IMR-90 (cell line): ENCODE data around the gene ANKRD27. TPM values are rescaled to one million over a fixed set of nuclear protein-coding genes. Genes with fewer than 3 reads are reported as not detected.

Source experiments
- ATAC-seq: fragments of 200-7000 bp; cut with Tn5 transposase; 2 replicates; pipeline ENCODE4 v1.9.1; 2020; ENCODE audit warnings: low read depth, mild to moderate bottlenecking, moderate library complexity
- BruUV-seq: library from RNA; stranded (reverse); fragments of 400-500 nt; replicated peaks from 2 replicates; lab custom pipeline; 2021; lab: Mats Ljungman, UMichigan
- CTCF ChIA-PET: fragments of 300-600 bp; formaldehyde crosslinking; extraction: SDS; loops from one replicate; lab custom pipeline; 2021; ENCODE audit warnings: antibody characterized with exemption; lab: Yijun Ruan, JAX
- POLR2A ChIA-PET: fragments of 300-600 bp; sonication (Branson Sonifier 250); formaldehyde crosslinking; loops from one replicate; lab custom pipeline; 2022; ENCODE audit warnings: antibody characterized with exemption; ENCODE audit not compliant: unreplicated experiment; lab: Charles Lee
- DNase-seq: peaks from one replicate; pipeline ENCODE4 v3.0.0; 2013
- H2AFZ ChIP-seq: replicated peaks from 2 replicates; pipeline ENCODE3; 2013; ENCODE audit warnings: low read length, mild to moderate bottlenecking; ENCODE audit not compliant: poor library complexity
- H2AK5ac ChIP-seq: 2 replicates; pipeline ENCODE4 v1.6.1; 2013; ENCODE audit warnings: low read depth, low read length, inconsistent platforms
- H2AK9ac ChIP-seq: replicated peaks from 2 replicates; pipeline ENCODE3; 2013; ENCODE audit warnings: mild to moderate bottlenecking, low read depth, low read length, moderate library complexity; ENCODE audit not compliant: poor library complexity
- H2BK120ac ChIP-seq: 2 replicates; pipeline ENCODE4 v1.6.1; 2013; ENCODE audit warnings: low read depth, low read length, inconsistent platforms
- H2BK15ac ChIP-seq: 3 replicates; pipeline ENCODE4 v1.6.1; 2013; ENCODE audit warnings: low read depth, low read length, inconsistent platforms
- H2BK20ac ChIP-seq: 2 replicates; pipeline ENCODE4 v1.6.1; 2013; ENCODE audit warnings: low read depth, mild to moderate bottlenecking, inconsistent platforms, low read length, moderate library complexity
- H2BK5ac ChIP-seq: 2 replicates; pipeline ENCODE4 v1.6.1; 2013; ENCODE audit warnings: mild to moderate bottlenecking, low read depth, low read length, inconsistent platforms; ENCODE audit not compliant: poor library complexity, severe bottlenecking
- H3K14ac ChIP-seq: replicated peaks from 2 replicates; pipeline ENCODE4 v1.6.1; 2013; ENCODE audit warnings: low read depth, low read length, inconsistent platforms
- H3K18ac ChIP-seq: 2 replicates; pipeline ENCODE4 v1.6.1; 2013; ENCODE audit warnings: low read depth, low read length, control low read depth
- H3K23ac ChIP-seq: 2 replicates; pipeline ENCODE4 v1.6.1; 2013; ENCODE audit warnings: low read depth, low read length, inconsistent platforms
- H3K27ac ChIP-seq: 2 replicates; pipeline ENCODE4 v1.5.1; 2013; ENCODE audit warnings: mild to moderate bottlenecking, control low read depth, low read length; ENCODE audit not compliant: insufficient read depth
- H3K27me3 ChIP-seq: 2 replicates; pipeline ENCODE4 v1.6.1; 2013; ENCODE audit warnings: low read length; ENCODE audit not compliant: control insufficient read depth, insufficient read depth
- H3K36me3 ChIP-seq: 2 replicates; pipeline ENCODE4 v1.6.1; 2013; ENCODE audit warnings: low read length, mixed read lengths; ENCODE audit not compliant: control insufficient read depth, insufficient read depth
- H3K4ac ChIP-seq: 2 replicates; pipeline ENCODE4 v1.6.1; 2013; ENCODE audit warnings: low read depth, low read length, inconsistent platforms
- H3K4me1 ChIP-seq: 2 replicates; pipeline ENCODE4 v1.6.1; 2013; ENCODE audit warnings: low read length, mixed read lengths; ENCODE audit not compliant: control insufficient read depth, insufficient read depth
- H3K4me2 ChIP-seq: 2 replicates; pipeline ENCODE4 v1.6.1; 2013; ENCODE audit warnings: low read depth, mild to moderate bottlenecking, control low read depth, low read length, moderate library complexity
- H3K4me3 ChIP-seq: 2 replicates; pipeline ENCODE4 v1.5.1; 2013; ENCODE audit warnings: low read depth, mild to moderate bottlenecking, control low read depth, low read length, moderate library complexity; ENCODE audit not compliant: insufficient read depth
- H3K56ac ChIP-seq: 2 replicates; pipeline ENCODE4 v1.6.1; 2013; ENCODE audit warnings: low read length, inconsistent platforms; ENCODE audit not compliant: insufficient read depth; ENCODE audit errors: extremely low read depth
- H3K79me1 ChIP-seq, 2 experiments: 2 replicates each; pipeline ENCODE4 v1.6.1; 2013; ENCODE audit warnings: low read length in 2 of 2, inconsistent platforms in 1 of 2, low read depth in 1 of 2
- H3K9ac ChIP-seq: 2 replicates; pipeline ENCODE4 v1.6.1; 2013; ENCODE audit warnings: low read depth, low read length, control low read depth
- H3K9me1 ChIP-seq: 2 replicates; pipeline ENCODE4 v1.6.1; 2013; ENCODE audit warnings: low read length, inconsistent platforms; ENCODE audit not compliant: insufficient read depth
- H3K9me3 ChIP-seq: 2 replicates; pipeline ENCODE4 v1.6.1; 2013; ENCODE audit warnings: low read length; ENCODE audit not compliant: control insufficient read depth, insufficient read depth
- H4K20me1 ChIP-seq: 2 replicates; pipeline ENCODE4 v1.6.1; 2013; ENCODE audit warnings: low read length, inconsistent platforms; ENCODE audit not compliant: insufficient read depth
- H4K5ac ChIP-seq: 2 replicates; pipeline ENCODE4 v1.6.1; 2013; ENCODE audit warnings: mild to moderate bottlenecking, low read depth, low read length, control low read depth
- H4K8ac ChIP-seq, 2 experiments: 2 replicates each; pipeline ENCODE4 v1.6.1; 2013; ENCODE audit warnings: low read depth in 2 of 2, low read length in 2 of 2, control low read depth in 1 of 2, inconsistent platforms in 1 of 2
- H4K91ac ChIP-seq: 2 replicates; pipeline ENCODE4 v1.6.1; 2013; ENCODE audit warnings: low read depth, low read length, inconsistent platforms; ENCODE audit not compliant: insufficient read depth
- CHD1 ChIP-seq: IDR thresholded peaks from 2 replicates; pipeline ENCODE4 v1.6.1; 2012; ENCODE audit warnings: low read depth, low read length, improper control_type of control experiment
- CTCF ChIP-seq: conservative IDR thresholded peaks from 2 replicates; pipeline ENCODE4 v1.5.1; 2012; ENCODE audit warnings: mild to moderate bottlenecking, low read depth, low read length, improper control_type of control experiment
- FOS ChIP-seq: fragments of 150-350 bp; IDR thresholded peaks from 2 replicates; pipeline ENCODE4 v1.6.1; 2016; ENCODE audit warnings: low read depth, low read length
- MAFK ChIP-seq: IDR thresholded peaks from 2 replicates; pipeline ENCODE4 v1.6.1; 2012; ENCODE audit warnings: low read depth, low read length, improper control_type of control experiment
- MAZ ChIP-seq: IDR thresholded peaks from 2 replicates; pipeline ENCODE4 v1.6.1; 2012; ENCODE audit warnings: low read depth, mild to moderate bottlenecking, low read length, improper control_type of control experiment, moderate library complexity, borderline replicate concordance
- MXI1 ChIP-seq: IDR thresholded peaks from 2 replicates; pipeline ENCODE4 v1.6.1; 2012; ENCODE audit warnings: low read depth, mild to moderate bottlenecking, low read length, moderate library complexity, borderline replicate concordance
- NFE2L2 ChIP-seq: fragments of 150-350 bp; IDR thresholded peaks from 2 replicates; pipeline ENCODE4 v1.6.1; 2016; ENCODE audit warnings: low read depth, mild to moderate bottlenecking, low read length
- POLR2A ChIP-seq: IDR thresholded peaks from 2 replicates; pipeline ENCODE4 v1.6.1; 2012; ENCODE audit warnings: mild to moderate bottlenecking, low read depth, low read length
- RAD21 ChIP-seq: IDR thresholded peaks from 2 replicates; pipeline ENCODE4 v1.6.1; 2012; ENCODE audit warnings: low read length, improper control_type of control experiment
- RCOR1 ChIP-seq: IDR thresholded peaks from 2 replicates; pipeline ENCODE4 v1.6.1; 2012; ENCODE audit warnings: mild to moderate bottlenecking, low read length, improper control_type of control experiment; ENCODE audit not compliant: insufficient replicate concordance
- RFX5 ChIP-seq: IDR thresholded peaks from 2 replicates; pipeline ENCODE4 v1.8.0; 2012; ENCODE audit warnings: low read depth, mild to moderate bottlenecking, low read length, moderate library complexity
- SMC3 ChIP-seq: fragments of 150-350 bp; IDR thresholded peaks from 2 replicates; pipeline ENCODE4 v1.6.1; 2016; ENCODE audit warnings: low read depth, mild to moderate bottlenecking, antibody characterized with exemption, low read length, moderate library complexity
- USF2 ChIP-seq: fragments of 150-350 bp; IDR thresholded peaks from 2 replicates; pipeline ENCODE4 v1.6.1; 2017; ENCODE audit warnings: mild to moderate bottlenecking, antibody characterized with exemption, low read length, low read depth
- WGBS, 2 experiments: methylation state at CpG; one replicate each; pipeline versions ENCODE4 v1.1.5 to v1.1.7; 2013; ENCODE audit warnings: missing lambda C conversion rate in 2 of 2; ENCODE audit not compliant: insufficient read length in 1 of 2; ENCODE audit errors: extremely low coverage in 2 of 2; 5-methylcytosine and 5-hydroxymethylcytosine counted together
- dilution Hi-C: fragments of 300-500 bp; cut with HindIII; formaldehyde crosslinking; loops from one replicate; pipeline ENCODE4 v1.14.3; 2018; ENCODE audit warnings: low sequenced_read_pairs; ENCODE audit not compliant: unreplicated experiment
- in situ Hi-C: fragments of 300-500 bp; cut with MboI; formaldehyde crosslinking; loops from 3 replicates; pipeline ENCODE4 v1.14.3; 2019; ENCODE audit warnings: low sequenced_read_pairs, inconsistent platforms, mixed read lengths
- intact Hi-C: fragments of 100-400 bp; cut with micrococcal nuclease; formaldehyde crosslinking; loops from 2 replicates; pipeline ENCODE4 v1.10.0; 2022
- polyA plus RNA-seq, 3 experiments: library from polyadenylated mRNA; depleted of rRNA; stranded (reverse); fragments of >200 nt; gene quantifications; 2 replicates each; pipeline ENCODE4 v1.2.3, GENCODE V29; 2012; ENCODE audit warnings: low replicate concordance in 1 of 3
- total RNA-seq: library from RNA; depleted of rRNA; stranded (reverse); fragments of >200 nt; gene quantifications from 2 replicates; pipeline ENCODE4 v1.2.3, GENCODE V29; 2012

Gene ANKRD27
- total and polyA plus RNA-seq, 2 of the 4 experiments (the other 2 are of a cell fraction), result 16.7 to 35.0 TPM

- dilution Hi-C loops (no loop called here), in situ Hi-C loops (loop anchor here (25.0 kb wide), 1 partner anchor 1908 kb away; no protein-coding TSS in a partner anchor), intact Hi-C loops (loop anchor here (1.0 to 5.0 kb wide), 5 partner anchors 230 to 1903 kb away; no protein-coding TSS in a partner anchor)
- Histone ChIP-seq H4K5ac (no peak overlapping the region), H2BK20ac (no peak overlapping the region), H3K4ac (no peak overlapping the region), H3K79me1 (no peaks in the 10 kb centered on the region), H3K9me1 (no peaks in the 10 kb centered on the region), H2AK9ac (no peak overlapping the region), H2AFZ (peak overlapping the region; percentile 67), H3K56ac (no peak overlapping the region), H3K4me3 (no peak overlapping the region), H3K27ac (no peak overlapping the region), H3K4me1 (no peaks in the 10 kb centered on the region), H2BK120ac (no peak overlapping the region), H3K4me2 (no peak overlapping the region), H2BK5ac (no peak overlapping the region), H2BK15ac (no peak overlapping the region), H3K36me3 (no peaks in the 10 kb centered on the region), H3K23ac (no peak overlapping the region), H3K9ac (no peak overlapping the region), H3K9me3 (no peaks in the 10 kb centered on the region), H3K18ac (no peak overlapping the region), H4K8ac (no peak overlapping the region), H3K14ac (no peak overlapping the region), H3K27me3 (0 out of 2 replicates have a peak, but pooled peaks cover 2% of the 10 kb centered on the region), H4K91ac (no peak overlapping the region), H2AK5ac (no peak overlapping the region), H4K20me1 (no peaks in the 10 kb centered on the region)
- peak; percentile 95 for ATAC-seq
- TF ChIP-seq RCOR1 (no peak), POLR2A (no peak), RAD21 (peak; percentile 84), CHD1 (no peak), CTCF (peak; percentile 77), MAZ (no peak), NFE2L2 (no peak), MXI1 (no peak), USF2 (no peak), MAFK (no peak), SMC3 (peak; percentile 76), RFX5 (no peak), FOS (no peak)
- no TSS peak for BruUV-seq
- POLR2A ChIA-PET, result no interaction called here
- WGBS, 2 experiments, result 13% methylated on average over 1 of the region's 15 CpGs; no CpG with 5 or more reads in 1 of the 2 experiments
- CTCF ChIA-PET, result interaction anchor here (0.6 to 1.1 kb wide), 9 partner anchors 10 to 1460 kb away, joined by 3 to 7 read pairs (median 3); partner anchors contain the start of gene PDCD5
- DNase-seq, result peak; percentile 57
Measured at GRCh38 chr19:32570081-32570785, 104.7 kb downstream of the ANKRD27 start.
